Skin epidermis (tissue), 12 donors: ENCODE data around the gene GPR12.
"Not testable (repeated sequence)": the region's sequence is repeated elsewhere in the genome, so short reads cannot be mapped to it uniquely, and the experiment has no call there.

Source experiments
- H3K27ac ChIP-seq, 21 experiments: fragments of 200-600 bp; sonication (generic) in 11 of 21; one replicate each; pipeline ENCODE4 v1.5.0; 2020; ENCODE audit warnings: mild to moderate bottlenecking in 3 of 21, inconsistent platforms in 2 of 21, moderate library complexity in 2 of 21
- H3K4me3 ChIP-seq, 7 experiments: fragments of 200-600 bp; sonication (generic) in 2 of 7; one replicate each; pipeline ENCODE4 v1.5.0; 2020; ENCODE audit warnings: inconsistent platforms in 2 of 7, mild to moderate bottlenecking in 2 of 7, moderate library complexity in 1 of 7

Gene GPR12

GRCh38 chr13:26752671-26753070 is 7.9 kb downstream of the GPR12 start:
- H3K27ac ChIP-seq: no peak overlapping the region

DNA sequence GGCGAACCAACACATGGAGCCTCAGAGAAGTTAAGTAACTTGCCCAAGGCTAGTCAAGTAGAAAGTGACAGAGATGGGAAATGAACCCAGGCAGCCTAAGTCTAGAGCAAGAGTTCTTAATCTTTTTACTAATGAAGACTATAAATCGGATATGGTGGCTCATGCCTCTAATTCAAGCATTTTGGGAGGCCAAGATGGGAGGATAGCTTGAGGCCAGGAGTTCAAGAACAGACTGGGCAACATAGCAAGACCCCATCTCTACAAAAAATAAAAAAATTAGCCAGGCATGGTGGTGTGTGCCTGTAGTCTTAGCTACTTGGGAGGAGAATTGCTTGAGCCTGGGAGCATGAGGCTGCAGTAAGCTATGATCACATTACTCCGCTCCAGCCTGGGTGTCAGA is 10.7 kb downstream of the GPR12 start:
- no peak overlapping the region for H3K27ac ChIP-seq
- no peak overlapping the region for H3K4me3 ChIP-seq

More at GRCh38 chr13:26752671-26753070, 7.9 kb downstream of the GPR12 start:
- H3K4me3 ChIP-seq: no peak overlapping the region

GRCh38 chr13:26749285-26749684 is 11.3 kb downstream of the GPR12 start:
- H3K4me3 ChIP-seq: no peak overlapping the region
- H3K27ac ChIP-seq: no peak overlapping the region

DNA sequence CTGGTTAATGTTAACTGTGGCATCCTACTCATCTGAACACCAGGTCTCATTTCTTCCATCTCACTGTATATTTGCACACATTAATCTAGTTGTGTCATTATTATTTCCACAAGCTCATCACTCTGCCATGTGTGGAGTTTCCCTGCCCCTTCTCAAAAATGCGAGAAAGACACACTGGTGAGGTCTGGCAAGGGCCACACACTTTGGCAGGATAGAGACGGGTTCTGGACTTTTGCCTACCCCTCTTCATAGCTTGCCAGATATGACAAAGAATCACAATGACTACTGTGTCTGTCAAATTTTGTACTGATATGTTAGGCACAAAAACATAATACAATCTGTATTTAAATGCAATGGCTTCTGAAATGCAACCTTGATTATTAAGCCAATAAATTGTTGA is 12.9 kb downstream of the GPR12 start:
- no peak overlapping the region for H3K27ac ChIP-seq
- H3K4me3 ChIP-seq: no peak overlapping the region

GRCh38 chr13:26743971-26744370 is 16.6 kb downstream of the GPR12 start:
- no peak overlapping the region for H3K4me3 ChIP-seq
- H3K27ac ChIP-seq: no peak overlapping the region

DNA sequence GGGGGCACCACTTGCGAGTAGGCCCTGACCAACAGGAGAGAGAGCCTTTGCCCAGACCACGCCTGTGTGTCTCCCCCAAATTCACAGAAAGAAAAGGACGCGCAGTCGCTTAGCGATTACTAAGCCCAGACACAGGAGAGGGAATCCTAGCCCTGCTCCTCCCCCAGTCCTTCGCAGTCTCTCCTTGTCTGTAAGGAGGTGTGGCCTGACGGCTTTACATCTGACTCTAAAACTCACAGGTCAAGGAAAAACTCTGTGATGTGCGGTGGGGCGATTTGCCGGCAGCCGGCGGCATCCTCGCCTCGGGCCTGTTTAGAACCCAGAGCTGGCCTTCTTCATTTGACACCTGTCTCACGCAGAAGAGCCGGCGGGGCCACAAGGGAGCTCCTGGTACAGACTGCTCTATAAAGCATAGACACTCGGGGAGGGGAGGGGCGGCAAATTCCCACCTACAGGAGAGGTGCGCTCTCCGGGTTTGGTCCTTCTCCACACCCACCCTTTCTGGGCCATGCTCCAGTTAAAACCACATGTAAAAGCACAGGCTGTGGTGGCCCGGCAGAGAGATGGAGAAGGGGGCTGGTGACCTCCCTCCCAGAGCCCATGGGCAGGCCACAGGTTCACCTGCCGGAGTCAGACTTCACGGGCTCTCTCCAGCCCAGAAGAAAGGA is 17.8 kb downstream of the GPR12 start:
- H3K4me3 ChIP-seq: no peak overlapping the region
- H3K27ac ChIP-seq: no peak overlapping the region

- no peak overlapping the region for H3K4me3 ChIP-seq
Measured at GRCh38 chr13:26735677-26736076, 24.9 kb downstream of the GPR12 start.

DNA sequence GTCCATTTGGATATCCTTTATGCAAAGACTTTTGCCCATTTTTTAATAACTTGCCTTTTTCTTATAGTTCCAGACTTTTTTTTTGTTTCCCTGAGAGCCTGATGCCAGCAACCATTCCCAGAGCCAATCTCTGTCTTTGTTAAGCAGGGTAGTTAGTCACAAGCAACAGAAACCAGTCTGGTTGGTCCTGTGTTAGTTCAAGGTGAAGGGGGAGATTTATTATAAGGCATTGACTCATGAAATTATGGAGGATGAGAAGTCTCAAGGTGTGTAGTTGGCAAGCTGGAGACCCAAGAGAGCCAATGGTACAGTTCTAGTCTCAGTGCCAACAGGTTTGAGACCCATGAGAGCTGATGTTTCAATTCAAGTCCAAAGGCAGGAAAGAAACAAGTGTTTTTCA is 33.0 kb downstream of the GPR12 start:
- no peak overlapping the region for H3K4me3 ChIP-seq
- H3K27ac ChIP-seq: no peak overlapping the region

More at GRCh38 chr13:26735677-26736076, 24.9 kb downstream of the GPR12 start:
- no peak overlapping the region for H3K27ac ChIP-seq

GRCh38 chr13:26727122-26727521 is 33.5 kb downstream of the GPR12 start:
- Histone ChIP-seq H3K4me3 (no peak overlapping the region), H3K27ac (no peak overlapping the region)

DNA sequence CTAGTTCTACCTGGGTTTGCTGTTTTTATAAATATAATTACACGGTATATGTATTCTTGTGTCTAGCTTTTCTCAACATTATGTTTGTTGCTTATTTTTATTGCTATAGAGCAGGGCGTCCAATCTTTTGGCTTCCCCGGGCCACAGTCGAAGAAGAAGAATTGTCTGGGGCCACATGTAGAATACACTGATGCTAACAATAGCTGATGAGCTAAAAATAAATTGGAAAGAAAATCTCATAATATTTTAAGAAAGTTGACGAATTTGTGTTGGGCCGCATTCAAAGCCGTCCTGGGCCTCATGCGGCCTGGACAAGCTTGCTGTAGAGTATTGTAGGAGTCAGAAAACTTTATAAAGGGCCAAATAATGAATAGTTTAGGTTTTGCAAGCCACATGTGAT is 33.9 kb downstream of the GPR12 start:
- H3K4me3 ChIP-seq: no peak overlapping the region
- H3K27ac ChIP-seq: no peak overlapping the region

DNA sequence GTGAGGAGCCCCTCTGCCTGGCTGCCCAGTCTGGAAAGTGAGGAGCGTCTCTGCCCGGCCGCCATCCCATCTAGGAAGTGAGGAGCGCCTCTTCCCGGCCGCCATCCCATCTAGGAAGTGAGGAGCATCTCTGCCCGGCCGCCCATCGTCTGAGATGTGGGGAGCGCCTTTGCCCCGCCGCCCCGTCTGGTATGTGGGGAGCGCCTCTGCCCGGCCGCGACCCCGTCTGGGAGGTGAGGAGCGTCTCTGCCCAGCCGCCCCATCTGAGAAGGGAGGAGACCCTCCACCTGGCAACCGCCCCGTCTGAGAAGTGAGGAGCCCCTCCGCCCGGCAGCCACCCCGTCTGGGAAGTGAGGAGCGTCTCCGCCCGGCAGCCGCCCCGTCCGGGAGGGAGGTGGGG is 37.0 kb downstream of the GPR12 start:
- not testable (repeated sequence) for H3K4me3 ChIP-seq, H3K27ac ChIP-seq

DNA sequence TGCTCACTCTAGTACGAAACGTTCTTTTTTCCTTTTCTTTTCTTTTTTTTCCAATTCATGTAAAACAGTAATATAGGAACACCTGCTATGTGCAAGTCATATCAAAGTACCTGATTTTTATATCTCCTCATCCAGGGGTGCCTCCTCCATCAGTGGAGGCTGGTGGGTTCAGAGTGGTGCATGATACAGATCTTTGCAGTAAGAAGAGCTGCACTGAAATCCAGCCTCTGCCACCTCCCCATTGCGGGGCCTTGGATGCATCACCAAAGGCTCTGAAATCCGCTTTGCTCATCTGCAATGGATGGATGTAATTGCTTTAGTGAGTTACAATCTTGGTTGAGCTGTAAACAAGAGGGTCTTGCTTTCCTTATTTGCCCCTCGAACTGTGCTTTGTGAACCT is 38.3 kb downstream of the GPR12 start:
- Histone ChIP-seq H3K27ac (peak overlapping the region in 3 of 21 experiments; percentile 65 to 82 (median 73)), H3K4me3 (no peak overlapping the region)

DNA sequence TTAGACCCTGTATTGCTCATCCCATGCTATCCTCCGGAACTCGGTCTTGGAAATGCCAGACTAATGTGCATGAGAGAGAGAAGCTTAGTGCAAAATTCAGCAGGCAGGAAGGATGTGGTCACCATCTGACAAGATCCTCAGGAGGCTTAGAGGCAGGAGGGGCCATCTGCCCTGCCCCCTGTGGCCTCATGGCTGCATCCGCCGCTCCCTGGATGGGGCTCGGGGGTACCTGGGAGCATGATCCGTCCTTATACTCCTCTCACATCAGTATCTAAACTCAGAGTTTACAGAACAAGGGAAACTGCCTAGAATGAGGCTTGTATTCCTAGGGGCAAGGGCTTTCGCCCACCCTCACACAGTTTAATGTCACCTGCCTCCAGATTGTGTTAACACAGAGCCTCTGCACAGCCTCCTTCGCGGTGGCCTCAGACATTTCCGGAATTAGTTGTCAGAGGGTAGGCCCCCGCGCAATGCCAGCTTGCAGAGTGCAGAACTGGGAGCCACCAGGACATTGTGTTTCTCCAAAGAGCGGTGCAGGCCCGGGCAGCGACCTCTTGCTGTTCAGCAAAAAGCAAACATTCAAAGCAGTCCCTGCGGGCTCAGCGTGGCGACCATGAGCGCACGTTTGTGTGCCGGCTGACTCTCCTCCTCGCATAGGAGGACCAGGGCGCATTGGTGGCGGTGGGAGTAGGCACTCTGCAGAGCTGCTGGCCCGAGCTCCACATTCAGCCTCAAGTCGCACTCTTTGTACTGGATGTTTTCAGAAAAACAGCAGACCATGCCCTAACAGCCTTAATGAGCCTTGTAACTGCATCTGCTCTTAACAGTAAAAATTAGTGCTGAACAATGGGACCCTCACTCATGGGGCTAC is 39.1 kb downstream of the GPR12 start:
- Histone ChIP-seq H3K27ac (peak overlapping the region in 7 of 21 experiments; percentile 17 to 82 (median 57)), H3K4me3 (peak overlapping the region in 1 of 7 experiments; percentile 4)

DNA sequence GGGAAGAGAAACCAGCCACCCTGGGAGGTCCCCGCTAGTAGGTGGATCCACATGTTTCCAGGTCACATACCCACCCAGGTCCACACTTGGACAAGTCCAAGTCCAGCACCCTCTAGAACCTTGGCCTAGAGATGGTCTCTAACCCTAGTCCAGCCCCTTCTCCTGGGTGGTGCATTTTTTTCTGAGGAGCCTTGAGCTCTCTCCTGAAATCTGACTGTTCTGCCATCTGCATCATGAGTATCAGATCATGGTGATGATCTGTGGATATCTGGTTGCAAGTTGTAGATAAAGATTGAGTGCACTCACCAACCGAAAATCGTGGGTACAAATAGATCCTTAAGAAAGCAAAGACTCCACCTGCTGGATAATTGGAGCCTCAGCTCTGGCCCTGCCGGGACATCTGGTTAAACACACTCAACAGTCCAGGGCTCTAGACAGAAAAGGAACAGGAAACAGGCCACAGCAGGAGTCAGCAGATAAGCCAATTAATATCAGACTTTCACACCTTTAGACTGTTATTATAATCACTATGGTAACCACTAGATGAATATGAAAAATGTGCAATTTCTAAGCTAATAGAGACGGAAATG is 41.1 kb downstream of the GPR12 start:
- no peak overlapping the region for H3K4me3 ChIP-seq
- no peak overlapping the region for H3K27ac ChIP-seq

- H3K27ac ChIP-seq: no peak overlapping the region
Measured at GRCh38 chr13:26718872-26719271, 41.7 kb downstream of the GPR12 start.

GRCh38 chr13:26718146-26718545 is 42.4 kb downstream of the GPR12 start:
- H3K27ac ChIP-seq: no peak overlapping the region
- no peak overlapping the region for H3K4me3 ChIP-seq

More at GRCh38 chr13:26718872-26719271, 41.7 kb downstream of the GPR12 start:
- H3K4me3 ChIP-seq: no peak overlapping the region

- Histone ChIP-seq H3K27ac (no peak overlapping the region), H3K4me3 (no peak overlapping the region)
Measured at GRCh38 chr13:26716984-26717383, 43.6 kb downstream of the GPR12 start.

- no peak overlapping the region for H3K4me3 ChIP-seq
Measured at GRCh38 chr13:26713341-26713740, 47.2 kb downstream of the GPR12 start.

GRCh38 chr13:26711211-26711610 is 49.4 kb downstream of the GPR12 start:
- Histone ChIP-seq H3K4me3 (no peak overlapping the region), H3K27ac (no peak overlapping the region)

More at GRCh38 chr13:26713341-26713740, 47.2 kb downstream of the GPR12 start:
- H3K27ac ChIP-seq: no peak overlapping the region

DNA sequence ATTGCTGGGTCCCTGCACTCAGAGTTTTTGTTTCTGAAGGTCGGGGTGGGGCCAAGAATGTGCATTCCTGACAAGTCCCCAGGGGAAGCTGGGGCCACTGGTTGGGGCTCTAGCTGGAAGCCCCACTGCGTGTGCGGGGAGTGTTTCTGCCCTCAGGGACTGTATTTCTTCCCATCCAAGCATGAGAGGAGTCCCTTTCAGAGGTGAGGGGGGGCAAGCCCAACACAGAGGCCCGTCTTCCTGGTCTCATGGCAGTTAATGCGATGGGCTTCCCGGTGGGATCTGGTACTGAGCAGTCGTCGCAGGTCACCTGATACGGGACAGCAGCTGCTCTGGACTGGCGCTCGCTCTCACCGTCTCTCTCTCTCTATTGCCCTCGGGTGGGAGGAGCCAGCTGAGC is 50.4 kb downstream of the GPR12 start:
- H3K27ac ChIP-seq: no peak overlapping the region
- H3K4me3 ChIP-seq: no peak overlapping the region

- Histone ChIP-seq H3K4me3 (no peak overlapping the region), H3K27ac (no peak overlapping the region)
Measured at GRCh38 chr13:26709461-26709860, 51.1 kb downstream of the GPR12 start.
